Type B pancreatic cell (in vitro differentiated cells): ENCODE measurements around the gene MYH11. TPM values are rescaled to one million over a fixed set of nuclear protein-coding genes. Genes with fewer than 3 reads are reported as not detected.
"Not testable (repeated sequence)": the region's sequence is repeated elsewhere in the genome, so short reads cannot be mapped to it uniquely, and the experiment has no call there.

Experiments
- DNase-seq: peaks from one replicate; pipeline ENCODE4 v3.0.0; 2021; ENCODE audit warnings: mixed read lengths; ENCODE audit not compliant: unreplicated experiment; ENCODE audit errors: extremely low spot score
- H3K27ac Mint-ChIP-seq: 2 replicates; pipeline ENCODE4 v1.8.0; 2021; ENCODE audit warnings: mild to moderate bottlenecking, mixed read lengths
- H3K27me3 Mint-ChIP-seq: 2 replicates; pipeline ENCODE4 v1.8.0; 2021; ENCODE audit warnings: mixed read lengths
- H3K36me3 Mint-ChIP-seq: 2 replicates; pipeline ENCODE4 v1.8.0; 2021; ENCODE audit warnings: mixed read lengths
- H3K4me1 Mint-ChIP-seq: one replicate; pipeline ENCODE4 v1.8.0; 2021; ENCODE audit warnings: mixed read lengths; ENCODE audit not compliant: unreplicated experiment
- H3K4me3 Mint-ChIP-seq: 2 replicates; pipeline ENCODE4 v1.8.0; 2021; ENCODE audit warnings: mild to moderate bottlenecking, mixed read lengths
- H3K9me3 Mint-ChIP-seq: 2 replicates; pipeline ENCODE4 v1.8.0; 2021; ENCODE audit warnings: mixed read lengths
- CTCF ChIP-seq: fragments of 200-600 bp; sonication (generic); conservative IDR thresholded peaks from 2 replicates; pipeline ENCODE4 v1.5.0; 2021; ENCODE audit warnings: antibody characterized with exemption, mild to moderate bottlenecking
- total RNA-seq: library from RNA; stranded (reverse); gene quantifications from 2 replicates; pipeline ENCODE4 v1.2.1, GENCODE V29; 2021; ENCODE audit warnings: low replicate concordance

Gene MYH11
- total RNA-seq, 1 donor from 2014 or later: 0.43 TPM

GRCh38 chr16:15676506-15676905 lies 180.3 kb downstream of the MYH11 start:
- Mint-ChIP-seq H3K36me3 (peaks cover 10% of the 10 kb centered on the region), H3K27ac (no peak overlapping the region)
- DNase-seq: no peak

GRCh38 chr16:15674571-15674970 lies 182.3 kb downstream of the MYH11 start:
- Mint-ChIP-seq H3K36me3 (peaks cover 14% of the 10 kb centered on the region), H3K4me3 (no peak overlapping the region), H3K27me3 (no peaks in the 10 kb centered on the region), H3K27ac (no peak overlapping the region), H3K4me1 (peaks cover 4% of the 10 kb centered on the region), H3K9me3 (no peaks in the 10 kb centered on the region)
- TF ChIP-seq CTCF: no peak
- DNase-seq: no peak

More at GRCh38 chr16:15676506-15676905, 180.3 kb downstream of the MYH11 start:
- Mint-ChIP-seq H3K27me3 (no peaks in the 10 kb centered on the region), H3K4me1 (peaks cover 4% of the 10 kb centered on the region), H3K4me3 (no peak overlapping the region), H3K9me3 (no peaks in the 10 kb centered on the region)
- TF ChIP-seq CTCF: no peak

GRCh38 chr16:15672514-15673167 lies 184.2 kb downstream of the MYH11 start:
- peaks cover 4% of the 10 kb centered on the region for H3K4me1 Mint-ChIP-seq
- no peak for TF ChIP-seq CTCF
- no peaks in the 10 kb centered on the region for H3K27me3 Mint-ChIP-seq
- DNase-seq: no peak
- H3K9me3 Mint-ChIP-seq: no peaks in the 10 kb centered on the region
- peaks cover 5% of the 10 kb centered on the region for H3K36me3 Mint-ChIP-seq
- H3K27ac Mint-ChIP-seq: peak overlapping the region; percentile 59
- no peak overlapping the region for H3K4me3 Mint-ChIP-seq

GRCh38 chr16:15672127-15672513 lies 184.7 kb downstream of the MYH11 start:
- H3K4me1 Mint-ChIP-seq, H3K4me3 Mint-ChIP-seq, H3K9me3 Mint-ChIP-seq, H3K27me3 Mint-ChIP-seq, H3K36me3 Mint-ChIP-seq, DNase-seq, H3K27ac Mint-ChIP-seq: not testable (repeated sequence)

- Mint-ChIP-seq H3K9me3 (no peaks in the 10 kb centered on the region), H3K27me3 (no peaks in the 10 kb centered on the region), H3K27ac (no peak overlapping the region), H3K4me1 (peaks cover 4% of the 10 kb centered on the region), H3K4me3 (no peak overlapping the region), H3K36me3 (peaks cover 4% of the 10 kb centered on the region)
- TF ChIP-seq CTCF: no peak
- DNase-seq: no peak
Measured at GRCh38 chr16:15671530-15672117, 185.2 kb downstream of the MYH11 start.

GRCh38 chr16:15667091-15667742 lies 189.6 kb downstream of the MYH11 start:
- Mint-ChIP-seq H3K27me3 (no peaks in the 10 kb centered on the region), H3K27ac (no peak overlapping the region), H3K4me3 (no peak overlapping the region), H3K9me3 (no peaks in the 10 kb centered on the region), H3K36me3 (peaks cover 4% of the 10 kb centered on the region), H3K4me1 (no peaks in the 10 kb centered on the region)
- no peak for TF ChIP-seq CTCF
- no peak for DNase-seq
